ENCODE data around the gene CAPN13.

DNA sequence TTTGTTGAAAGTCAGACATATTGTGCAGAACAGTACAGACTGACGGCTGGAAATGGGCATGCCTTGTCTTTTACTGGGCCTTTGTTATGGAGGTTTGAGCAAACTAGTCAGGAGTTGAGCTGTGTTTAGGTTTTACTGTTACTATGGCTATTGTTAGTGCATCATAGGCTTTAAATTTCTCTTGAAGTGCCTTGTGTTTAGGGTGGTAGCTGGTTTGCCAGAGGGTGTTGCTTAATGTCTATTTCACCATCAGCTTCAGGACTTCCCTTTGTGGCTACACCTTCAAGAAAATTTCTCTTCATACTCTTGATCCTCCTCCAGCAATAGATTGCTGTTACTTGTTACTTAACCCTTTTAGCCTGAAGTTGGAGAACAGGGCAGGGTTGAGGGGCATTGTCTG, 104.6 kb downstream of the CAPN13 start:
- TF ChIP-seq CTCF (IDR thresholded peaks at IDR 0.05; ENCODE audit: low read depth, low read length) (no peak), MYC (IDR thresholded peaks at IDR 0.05; ENCODE audit: low read depth, low read length) (no peak), POLR2A (IDR thresholded peaks at IDR 0.05; ENCODE audit: extremely low read depth, insufficient read length) (no peak), MAX (IDR thresholded peaks at IDR 0.05; ENCODE audit: low read depth, low read length) (no peak)
